SK-N-SH (cell line): ENCODE data around the gene MTG1.

Source experiments
- TEAD4 ChIP-seq: IDR thresholded peaks from 2 replicates; pipeline ENCODE4 v1.4.0; 2012; ENCODE audit warnings: mild to moderate bottlenecking, borderline replicate concordance; ENCODE audit not compliant: insufficient read depth
- TF ChIP-seq, protein P1 (sequence below): IDR thresholded peaks from 2 replicates; pipeline ENCODE4 v1.4.0; 2012; ENCODE audit warnings: low read depth, borderline replicate concordance

DNA sequence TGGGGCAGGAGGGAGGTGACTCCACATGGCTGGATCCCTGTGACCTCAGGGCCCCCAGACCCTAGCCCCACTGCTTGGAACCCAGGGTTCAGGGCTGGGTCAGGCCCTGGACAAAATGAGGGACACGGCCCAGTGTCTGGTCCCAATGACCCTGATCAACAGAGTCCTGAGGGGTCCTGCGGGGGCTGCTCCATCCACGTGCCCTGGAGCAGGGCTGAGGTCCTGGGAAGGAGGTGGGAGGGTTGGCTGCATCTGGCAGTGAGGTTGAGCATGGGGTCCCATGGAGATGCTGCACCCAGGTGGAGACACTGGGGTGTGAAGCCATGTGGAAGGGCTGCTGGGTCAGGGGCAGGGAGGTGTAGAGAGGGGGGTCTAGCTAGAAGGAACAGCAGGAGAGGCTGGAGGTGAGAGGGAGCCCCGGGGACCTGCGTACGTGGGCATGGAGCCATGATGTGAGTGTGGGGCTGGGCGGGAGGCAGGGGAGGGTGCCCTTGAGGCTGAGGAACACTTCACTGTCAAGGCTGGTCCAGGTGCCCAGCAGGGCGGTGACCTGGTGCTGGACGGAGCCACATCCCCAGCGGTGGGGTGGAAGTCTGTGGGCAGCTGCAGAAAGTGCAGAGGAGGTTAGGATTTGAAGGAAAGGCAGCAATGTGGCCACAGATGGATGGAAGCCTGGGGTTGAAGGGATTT lies 60.4 kb downstream of the MTG1 start:
- TF ChIP-seq, protein P1, sequence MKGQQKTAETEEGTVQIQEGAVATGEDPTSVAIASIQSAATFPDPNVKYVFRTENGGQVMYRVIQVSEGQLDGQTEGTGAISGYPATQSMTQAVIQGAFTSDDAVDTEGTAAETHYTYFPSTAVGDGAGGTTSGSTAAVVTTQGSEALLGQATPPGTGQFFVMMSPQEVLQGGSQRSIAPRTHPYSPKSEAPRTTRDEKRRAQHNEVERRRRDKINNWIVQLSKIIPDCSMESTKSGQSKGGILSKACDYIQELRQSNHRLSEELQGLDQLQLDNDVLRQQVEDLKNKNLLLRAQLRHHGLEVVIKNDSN, result no peak
- no peak for TF ChIP-seq TEAD4
